MM.1S (cell line): ENCODE measurements around the gene TBKBP1.
A peak's percentile ranks its signal among the peaks of the same experiment; 100 is the strongest.

Source experiments
- DNase-seq: peaks from one replicate; pipeline ENCODE4 v3.0.0-alpha.2; 2015
- H2AFZ ChIP-seq: fragments of 300-600 bp; sonication (generic); 2 replicates; pipeline ENCODE4 v1.6.0; 2016; ENCODE audit warnings: antibody characterized with exemption, low read length
- H3F3A ChIP-seq: fragments of 300-600 bp; sonication (generic); 2 replicates; pipeline ENCODE4 v1.6.1; 2016; ENCODE audit warnings: mild to moderate bottlenecking, antibody characterized with exemption, low read length, moderate library complexity, mixed read lengths; ENCODE audit not compliant: insufficient read depth
- H3K27ac ChIP-seq: fragments of 300-600 bp; sonication (generic); 2 replicates; pipeline ENCODE4 v1.5.1; 2016; ENCODE audit warnings: mild to moderate bottlenecking, low read length
- H3K27me3 ChIP-seq: fragments of 300-600 bp; sonication (generic); replicated peaks from 2 replicates; pipeline ENCODE4 v1.6.0; 2016; ENCODE audit warnings: low read length; ENCODE audit not compliant: insufficient read depth
- H3K36me3 ChIP-seq: fragments of 300-600 bp; sonication (generic); replicated peaks from 2 replicates; pipeline ENCODE4 v1.6.1; 2016; ENCODE audit warnings: mild to moderate bottlenecking, low read length, mixed read lengths; ENCODE audit not compliant: insufficient read depth
- H3K4me1 ChIP-seq: fragments of 300-600 bp; sonication (generic); 2 replicates; pipeline ENCODE4 v1.6.1; 2016; ENCODE audit warnings: low read length, mixed read lengths
- H3K4me2 ChIP-seq: fragments of 300-600 bp; sonication (generic); 2 replicates; pipeline ENCODE4 v1.6.0; 2016; ENCODE audit warnings: low read depth, low read length
- H3K4me3 ChIP-seq: fragments of 300-600 bp; sonication (generic); 2 replicates; pipeline ENCODE4 v1.5.1; 2016; ENCODE audit warnings: low read length, mixed read lengths
- H3K79me2 ChIP-seq: fragments of 300-600 bp; sonication (generic); 2 replicates; pipeline ENCODE4 v1.6.1; 2016; ENCODE audit warnings: mixed run types, low read length, mixed read lengths
- H3K9ac ChIP-seq: fragments of 300-600 bp; sonication (generic); 2 replicates; pipeline ENCODE4 v1.6.1; 2016; ENCODE audit warnings: low read length, mixed read lengths
- H3K9me2 ChIP-seq: fragments of 300-600 bp; sonication (generic); replicated peaks from 2 replicates; pipeline ENCODE4 v1.6.1; 2016; ENCODE audit warnings: mild to moderate bottlenecking, low read length, mixed read lengths; ENCODE audit not compliant: insufficient read depth
- H3K9me3 ChIP-seq: fragments of 300-600 bp; sonication (generic); replicated peaks from 2 replicates; pipeline ENCODE4 v1.6.1; 2016; ENCODE audit warnings: mild to moderate bottlenecking, low read length, mixed read lengths; ENCODE audit not compliant: insufficient read depth
- H4K20me1 ChIP-seq: fragments of 300-600 bp; sonication (generic); 2 replicates; pipeline ENCODE4 v1.6.1; 2016; ENCODE audit warnings: mild to moderate bottlenecking, low read length, moderate library complexity, mixed read lengths; ENCODE audit not compliant: insufficient read depth
- EZH2 ChIP-seq: fragments of 300-600 bp; sonication (generic); optimal IDR thresholded peaks from 2 replicates; pipeline ENCODE3; 2017; ENCODE audit warnings: low read depth, mild to moderate bottlenecking, antibody characterized with exemption, low read length, mixed read lengths
- EZH2phosphoT487 ChIP-seq: fragments of 300-600 bp; sonication (generic); IDR thresholded peaks from 2 replicates; pipeline ENCODE4 v1.6.1; 2018; ENCODE audit warnings: antibody characterized with exemption, low read length
- TF ChIP-seq, protein P1 (sequence below): fragments of 300-600 bp; sonication (generic); IDR thresholded peaks from 2 replicates; pipeline ENCODE4 v1.5.1; 2016; ENCODE audit warnings: antibody characterized with exemption, low read length, mixed read lengths

The TBKBP1 gene

DNA sequence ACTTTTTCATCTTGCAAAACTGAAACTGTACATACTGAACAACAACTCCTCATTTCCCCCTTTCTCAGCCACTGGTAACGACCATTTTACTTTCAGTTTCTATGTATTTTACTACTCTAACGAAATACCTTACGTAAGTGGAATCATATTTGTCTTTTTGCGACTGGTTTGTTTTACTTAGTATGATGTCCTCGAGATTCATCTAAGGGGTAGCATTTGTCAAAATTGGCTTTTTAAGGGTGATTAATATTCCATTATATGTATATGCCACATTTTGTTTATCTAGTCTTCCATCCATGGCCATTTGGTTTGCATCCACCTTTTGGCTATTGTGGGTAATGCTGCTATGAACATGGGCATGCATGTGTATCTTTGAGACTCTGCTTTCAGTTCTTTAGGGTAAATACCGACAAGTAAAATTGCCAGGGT is 33.9 kb upstream of the TBKBP1 start:
- H3K27me3 ChIP-seq: no peaks in the 10 kb centered on the region
- peak overlapping the region; percentile 81 for H3K4me2 ChIP-seq
- peak; percentile 86 for DNase-seq
- peak overlapping the region; percentile 78 for H3K27ac ChIP-seq
- H3K9me2 ChIP-seq: no peaks in the 10 kb centered on the region
- H3K4me1 ChIP-seq: peaks cover 74% of the 10 kb centered on the region
- peaks cover 31% of the 10 kb centered on the region; the same call in 1 of the 2 replicates for H4K20me1 ChIP-seq
- TF ChIP-seq EZH2: no peak
- TF ChIP-seq, protein P1, sequence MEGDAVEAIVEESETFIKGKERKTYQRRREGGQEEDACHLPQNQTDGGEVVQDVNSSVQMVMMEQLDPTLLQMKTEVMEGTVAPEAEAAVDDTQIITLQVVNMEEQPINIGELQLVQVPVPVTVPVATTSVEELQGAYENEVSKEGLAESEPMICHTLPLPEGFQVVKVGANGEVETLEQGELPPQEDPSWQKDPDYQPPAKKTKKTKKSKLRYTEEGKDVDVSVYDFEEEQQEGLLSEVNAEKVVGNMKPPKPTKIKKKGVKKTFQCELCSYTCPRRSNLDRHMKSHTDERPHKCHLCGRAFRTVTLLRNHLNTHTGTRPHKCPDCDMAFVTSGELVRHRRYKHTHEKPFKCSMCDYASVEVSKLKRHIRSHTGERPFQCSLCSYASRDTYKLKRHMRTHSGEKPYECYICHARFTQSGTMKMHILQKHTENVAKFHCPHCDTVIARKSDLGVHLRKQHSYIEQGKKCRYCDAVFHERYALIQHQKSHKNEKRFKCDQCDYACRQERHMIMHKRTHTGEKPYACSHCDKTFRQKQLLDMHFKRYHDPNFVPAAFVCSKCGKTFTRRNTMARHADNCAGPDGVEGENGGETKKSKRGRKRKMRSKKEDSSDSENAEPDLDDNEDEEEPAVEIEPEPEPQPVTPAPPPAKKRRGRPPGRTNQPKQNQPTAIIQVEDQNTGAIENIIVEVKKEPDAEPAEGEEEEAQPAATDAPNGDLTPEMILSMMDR: peak; percentile 33
- TF ChIP-seq EZH2phosphoT487: no peak
- H3K9me3 ChIP-seq: no peaks in the 10 kb centered on the region
- peaks cover 57% of the 10 kb centered on the region for H3F3A ChIP-seq
- H3K79me2 ChIP-seq: peaks cover 89% of the 10 kb centered on the region
- H3K9ac ChIP-seq: peak overlapping the region; percentile 12; the same call in 1 of the 2 replicates
- peak overlapping the region; percentile 35 for H3K4me3 ChIP-seq
- no peak overlapping the region for H2AFZ ChIP-seq
- H3K36me3 ChIP-seq: peaks cover 44% of the 10 kb centered on the region

DNA sequence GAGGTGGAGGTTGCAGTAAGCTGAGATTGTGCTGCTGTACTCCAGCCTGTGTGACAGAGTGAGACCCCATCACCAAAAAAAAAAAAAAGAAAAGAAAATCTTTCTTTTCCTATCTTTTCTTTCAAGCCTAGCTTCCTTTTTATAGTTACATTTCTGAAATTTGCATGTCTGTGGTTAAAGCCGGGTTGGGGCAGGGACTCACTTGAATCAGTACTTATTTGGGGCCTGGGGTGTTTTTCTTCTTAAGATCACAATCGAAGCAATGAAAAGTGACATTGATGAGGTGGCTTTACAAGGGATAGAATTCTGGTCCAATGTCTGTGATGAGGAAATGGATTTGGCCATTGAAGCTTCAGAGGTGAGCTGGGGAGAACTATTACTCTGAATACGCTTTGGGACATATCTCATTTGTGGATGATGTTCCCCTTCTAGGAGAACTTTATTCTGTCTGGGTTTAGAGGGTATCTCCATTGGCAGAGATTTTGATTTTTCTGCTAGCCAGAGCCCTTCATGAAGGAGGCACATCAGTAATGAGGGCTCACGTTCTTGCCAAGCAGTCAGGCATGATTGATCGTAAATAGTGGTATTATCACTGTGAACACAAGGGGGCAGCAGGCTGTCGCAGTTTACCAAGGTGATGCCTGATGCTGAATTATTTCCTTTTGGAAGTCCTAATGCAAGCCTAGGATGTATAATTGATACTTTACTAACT is 29.9 kb upstream of the TBKBP1 start:
- Histone ChIP-seq H4K20me1 (peaks cover 16% of the 10 kb centered on the region; the same call in 1 of the 2 replicates), H3K79me2 (peaks cover 83% of the 10 kb centered on the region), H3F3A (peaks cover 26% of the 10 kb centered on the region), H3K27me3 (no peaks in the 10 kb centered on the region), H3K4me1 (peaks cover 39% of the 10 kb centered on the region), H3K27ac (peak overlapping the region; percentile 3; the same call in 1 of the 2 replicates), H3K9me3 (no peaks in the 10 kb centered on the region), H3K4me2 (no peak overlapping the region), H2AFZ (no peak overlapping the region), H3K4me3 (no peak overlapping the region), H3K9ac (no peak overlapping the region), H3K9me2 (no peaks in the 10 kb centered on the region), H3K36me3 (peaks cover 38% of the 10 kb centered on the region)
- DNase-seq: peak; percentile 40
- no peak for TF ChIP-seq EZH2phosphoT487
- TF ChIP-seq, protein P1: peak; percentile 71

DNA sequence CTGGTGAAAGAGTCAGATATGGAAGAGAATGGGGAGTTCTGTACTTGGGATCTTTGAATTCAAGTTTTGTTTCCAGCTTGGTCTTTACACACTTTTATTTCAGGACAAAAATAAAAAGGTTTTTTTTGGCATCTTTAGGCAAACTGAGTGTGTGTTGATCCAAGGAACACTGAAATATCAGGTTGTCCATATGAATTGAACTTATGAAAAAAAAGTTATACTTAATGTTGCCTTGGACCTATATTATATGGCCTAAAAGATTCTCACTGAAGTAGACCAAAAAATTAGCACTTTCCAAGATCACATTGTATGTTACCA is 29.4 kb upstream of the TBKBP1 start:
- H3K4me3 ChIP-seq: no peak overlapping the region
- peaks cover 43% of the 10 kb centered on the region for H3K36me3 ChIP-seq
- DNase-seq: no peak
- no peak overlapping the region for H2AFZ ChIP-seq
- peaks cover 39% of the 10 kb centered on the region for H3K4me1 ChIP-seq
- no peak for TF ChIP-seq EZH2phosphoT487
- no peak for TF ChIP-seq EZH2
- no peak overlapping the region for H3K4me2 ChIP-seq
- peaks cover 19% of the 10 kb centered on the region; the same call in 1 of the 2 replicates for H4K20me1 ChIP-seq
- H3K9me2 ChIP-seq: no peaks in the 10 kb centered on the region
- H3K9ac ChIP-seq: no peak overlapping the region
- H3K27me3 ChIP-seq: no peaks in the 10 kb centered on the region
- H3K79me2 ChIP-seq: peaks cover 88% of the 10 kb centered on the region
- no peaks in the 10 kb centered on the region for H3K9me3 ChIP-seq
- no peak overlapping the region for H3K27ac ChIP-seq
- peaks cover 23% of the 10 kb centered on the region for H3F3A ChIP-seq

DNA sequence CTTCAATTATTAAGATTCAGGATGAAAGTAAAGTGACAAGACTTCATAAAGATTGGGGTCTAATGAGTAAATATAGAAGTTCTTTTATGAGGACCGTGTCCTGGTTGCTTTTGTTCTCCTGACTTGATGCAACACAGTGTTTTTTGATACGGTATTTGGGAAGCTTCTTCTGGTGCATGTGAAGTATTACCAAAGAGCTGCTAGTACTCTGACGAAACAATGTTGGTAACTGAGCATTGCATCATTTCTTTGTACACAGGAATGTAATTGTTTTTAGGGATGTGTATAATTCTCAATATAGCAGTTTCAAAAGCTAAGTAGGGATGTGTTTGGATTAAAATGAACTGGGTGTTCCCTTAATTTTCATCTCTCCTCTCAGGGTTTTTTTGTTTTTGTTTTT is 28.3 kb upstream of the TBKBP1 start:
- peaks cover 49% of the 10 kb centered on the region for H3K36me3 ChIP-seq
- no peak overlapping the region for H2AFZ ChIP-seq
- peaks cover 37% of the 10 kb centered on the region for H3K4me1 ChIP-seq
- no peak overlapping the region for H3K9ac ChIP-seq
- peaks cover 89% of the 10 kb centered on the region for H3K79me2 ChIP-seq
- H3K27me3 ChIP-seq: no peaks in the 10 kb centered on the region
- H3K4me3 ChIP-seq: no peak overlapping the region
- DNase-seq: no peak
- no peaks in the 10 kb centered on the region for H3K9me3 ChIP-seq
- peaks cover 20% of the 10 kb centered on the region for H3F3A ChIP-seq
- H4K20me1 ChIP-seq: peaks cover 19% of the 10 kb centered on the region; the same call in 1 of the 2 replicates
- H3K9me2 ChIP-seq: no peaks in the 10 kb centered on the region
- TF ChIP-seq EZH2phosphoT487: no peak
- TF ChIP-seq, protein P1: no peak
- no peak for TF ChIP-seq EZH2
- H3K27ac ChIP-seq: no peak overlapping the region
- no peak overlapping the region for H3K4me2 ChIP-seq
